Globus pallidus (tissue), 1 donor: ENCODE results near the gene COQ8A.
"Not testable (repeated sequence)": the region's sequence is repeated elsewhere in the genome, so short reads cannot be mapped to it uniquely, and the experiment has no call there.

ENCODE experiments used
- DNase-seq: peaks from one replicate; pipeline ENCODE4 v3.0.0-alpha.2; 2015; ENCODE audit warnings: low spot score

Gene COQ8A

DNA sequence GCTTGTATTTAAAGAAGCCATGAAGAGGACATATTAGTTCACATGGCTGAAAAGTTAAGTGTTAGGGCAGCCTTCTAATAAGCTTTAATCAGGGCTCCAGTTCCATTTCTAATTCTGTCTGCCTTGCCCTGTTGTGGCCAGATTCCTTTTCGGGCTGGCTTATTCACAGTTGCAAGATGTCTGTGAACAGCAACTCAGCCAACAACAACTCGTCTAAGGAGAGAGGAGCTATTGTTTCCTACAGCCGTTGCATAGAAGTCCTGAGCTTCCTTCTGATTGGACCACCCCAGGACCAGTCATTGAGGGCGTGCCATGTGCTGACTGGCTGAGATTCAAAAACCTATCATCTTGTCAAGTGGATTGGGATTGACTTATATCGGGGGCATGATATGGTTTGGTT, 18.6 kb upstream of the COQ8A start:
- no peak for DNase-seq

DNA sequence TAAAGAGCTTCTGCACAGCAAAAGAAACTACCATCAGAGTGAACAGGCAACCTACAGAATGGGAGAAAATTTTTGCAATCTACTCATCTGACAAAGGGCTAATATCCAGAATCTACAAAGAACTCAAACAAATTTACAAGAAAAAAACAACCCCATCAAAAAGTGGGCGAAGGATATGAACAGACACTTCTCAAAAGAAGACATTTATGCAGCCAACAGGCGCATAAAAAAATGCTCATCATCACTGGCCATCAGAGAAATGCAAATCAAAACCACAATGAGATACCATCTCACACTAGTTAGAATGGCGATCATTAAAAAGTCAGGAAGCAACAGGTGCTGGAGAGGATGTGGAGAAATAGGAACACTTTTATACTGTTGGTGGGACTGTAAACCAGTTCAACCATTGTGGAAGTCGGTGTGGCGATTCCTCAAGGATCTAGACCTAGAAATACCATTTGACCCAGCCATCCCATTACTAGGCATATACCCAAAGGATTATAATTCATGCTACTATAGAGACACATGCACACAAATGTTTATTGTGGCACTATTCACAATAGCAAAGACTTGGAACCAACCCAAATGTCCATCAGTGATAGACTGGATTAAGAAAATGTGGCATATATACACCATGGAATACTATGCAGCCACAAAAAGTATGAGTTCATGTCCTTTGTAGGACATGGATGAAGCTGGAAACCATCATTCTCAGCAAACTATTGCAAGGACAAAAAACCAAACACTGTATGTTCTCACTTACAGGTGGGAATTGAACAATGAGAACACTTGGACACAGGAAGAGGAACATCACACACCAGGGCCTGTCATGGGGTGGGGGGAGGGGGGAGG, 10.6 kb upstream of the COQ8A start:
- DNase-seq = not testable (repeated sequence)

DNA sequence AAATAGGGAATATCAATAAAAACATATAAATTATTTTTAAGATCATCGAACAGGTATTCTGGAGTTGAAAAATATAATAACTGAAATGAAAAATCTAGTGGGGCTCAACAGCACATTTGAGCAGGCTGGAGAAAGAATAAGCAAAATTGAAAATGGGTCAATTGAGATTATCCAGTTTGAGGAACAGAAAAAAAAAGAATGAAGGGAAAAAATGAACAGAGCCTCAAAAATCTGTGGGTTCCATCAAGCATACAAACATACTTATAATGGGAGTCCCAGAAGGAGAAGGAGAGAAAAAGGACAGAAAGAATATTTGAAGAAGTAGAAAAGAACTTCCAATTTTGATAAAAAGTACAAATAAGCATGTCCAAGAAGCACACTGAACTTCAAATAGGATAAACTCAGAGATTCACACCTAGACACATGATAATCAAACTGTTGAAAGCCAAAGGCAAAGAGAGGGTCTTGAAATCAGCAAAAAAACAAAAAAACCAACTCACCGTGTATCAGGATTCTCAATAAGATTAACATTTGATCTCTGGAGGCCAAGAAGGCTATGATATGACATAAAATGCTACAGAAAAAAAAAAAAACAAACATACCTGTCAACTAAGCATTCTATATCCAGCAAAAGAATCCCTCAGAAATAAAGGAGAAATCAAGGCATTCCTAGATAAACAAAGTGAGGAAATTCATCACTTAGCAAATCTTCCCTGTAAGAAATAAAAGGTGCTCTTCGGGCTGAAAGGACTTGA, 5.4 kb upstream of the COQ8A start:
- DNase-seq = no peak

DNA sequence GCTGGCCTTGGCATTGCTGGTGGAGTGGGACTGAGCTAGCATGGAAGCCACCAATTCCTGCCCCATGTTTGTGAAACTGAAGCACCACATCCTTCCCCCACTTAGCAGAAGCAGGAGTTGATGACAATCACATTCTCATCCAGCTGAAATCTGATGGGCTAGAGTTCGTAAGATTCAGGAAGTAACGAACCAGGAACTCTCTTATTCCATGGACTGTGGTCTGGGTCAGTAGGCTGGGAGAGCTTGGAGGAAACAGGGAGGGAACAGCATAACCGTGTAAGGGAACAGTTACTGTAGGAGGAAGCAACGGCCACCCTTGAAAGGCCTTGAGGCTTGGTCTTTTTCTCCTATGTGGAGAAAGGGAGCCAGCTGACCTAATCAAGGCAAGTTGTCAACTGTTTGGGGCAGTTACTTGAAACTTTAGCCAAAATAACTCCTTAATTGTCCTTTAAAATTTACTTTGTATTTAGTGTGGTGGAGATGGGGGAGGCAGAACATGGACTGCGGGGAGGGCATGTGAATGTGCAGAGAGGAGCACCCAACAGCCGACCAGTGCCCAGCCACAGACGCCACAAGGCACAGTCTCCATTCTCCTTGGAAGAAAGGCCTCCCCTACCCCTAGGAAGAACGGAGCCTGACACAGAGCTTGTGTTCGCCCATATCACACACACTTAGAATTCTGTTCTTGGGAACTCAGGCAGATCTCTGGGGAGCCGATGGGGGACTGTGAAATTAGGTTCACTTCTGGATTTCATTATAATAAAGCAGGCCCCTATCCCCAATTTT, 2.0 kb upstream of the COQ8A start:
- DNase-seq = no peak

DNA sequence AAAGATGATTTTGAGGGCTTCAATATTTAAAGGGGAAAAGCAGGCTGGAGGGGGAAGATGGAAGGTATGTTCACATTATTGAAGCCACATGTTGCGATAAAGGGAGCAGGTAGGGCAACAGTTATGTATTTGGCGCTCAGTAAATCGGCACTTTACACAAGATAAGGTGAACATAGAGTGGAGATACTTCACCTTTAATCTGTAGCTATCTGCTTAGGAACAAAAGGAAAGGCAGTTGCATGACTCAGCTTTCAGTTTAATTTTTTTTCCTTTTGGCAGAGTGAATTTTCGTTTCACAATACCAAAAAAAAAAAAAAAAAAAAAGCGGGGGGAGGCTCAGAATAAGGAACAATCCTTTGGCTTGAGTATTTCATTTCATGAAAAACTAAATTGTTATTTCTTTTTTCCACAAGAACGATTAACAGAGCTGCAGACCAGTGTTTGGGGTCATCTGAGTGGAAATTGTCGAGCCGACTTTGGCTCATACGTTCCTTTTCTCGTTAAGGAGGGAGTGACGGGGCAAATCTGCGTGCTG, 1.1 kb upstream of the COQ8A start:
- no peak for DNase-seq

DNA sequence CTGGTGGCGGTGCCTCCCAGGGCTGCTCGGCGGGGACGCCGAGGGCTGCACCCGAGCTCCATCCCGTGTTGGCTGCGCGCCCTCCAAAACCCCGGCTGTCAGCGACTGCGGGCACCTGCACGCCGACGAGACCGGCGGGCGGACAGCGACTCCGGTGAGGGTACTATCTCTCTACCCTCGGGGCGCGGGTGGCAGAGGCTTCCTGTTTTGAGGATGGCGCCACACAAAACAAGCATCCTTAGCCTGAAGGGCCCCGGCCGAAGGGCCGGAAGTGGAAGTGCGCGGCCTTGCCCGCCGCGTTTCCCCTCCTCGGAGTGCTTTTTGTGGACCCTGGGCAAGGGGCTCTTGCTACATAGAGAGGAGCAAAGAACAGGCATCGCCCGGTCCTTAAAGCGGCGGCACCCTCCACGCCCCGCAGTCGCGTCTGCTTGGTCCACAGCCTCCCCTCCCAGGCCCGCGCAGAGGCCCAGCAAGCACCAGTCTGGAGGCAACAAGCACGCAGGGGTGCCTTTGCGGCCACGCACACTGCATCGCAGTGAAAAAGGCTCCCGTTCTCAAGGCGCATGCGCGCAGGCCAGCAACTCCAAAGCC, 561 bp upstream of the COQ8A start:
- peak; percentile 69 for DNase-seq

DNA sequence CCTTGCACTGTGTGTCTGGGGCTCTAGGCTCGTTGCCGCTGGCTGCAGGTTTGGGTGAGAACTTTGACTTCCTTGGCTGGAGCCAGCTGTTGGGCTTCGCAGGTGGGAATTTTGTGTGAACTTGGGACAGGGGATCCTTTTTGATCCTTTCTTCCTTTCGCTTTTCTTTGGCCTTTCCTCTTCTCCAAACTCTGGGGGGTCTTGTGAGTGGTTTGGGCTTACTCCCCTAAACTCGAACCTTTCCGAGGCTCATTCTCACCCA, 643 bp downstream of the COQ8A start:
- DNase-seq = no peak

DNA sequence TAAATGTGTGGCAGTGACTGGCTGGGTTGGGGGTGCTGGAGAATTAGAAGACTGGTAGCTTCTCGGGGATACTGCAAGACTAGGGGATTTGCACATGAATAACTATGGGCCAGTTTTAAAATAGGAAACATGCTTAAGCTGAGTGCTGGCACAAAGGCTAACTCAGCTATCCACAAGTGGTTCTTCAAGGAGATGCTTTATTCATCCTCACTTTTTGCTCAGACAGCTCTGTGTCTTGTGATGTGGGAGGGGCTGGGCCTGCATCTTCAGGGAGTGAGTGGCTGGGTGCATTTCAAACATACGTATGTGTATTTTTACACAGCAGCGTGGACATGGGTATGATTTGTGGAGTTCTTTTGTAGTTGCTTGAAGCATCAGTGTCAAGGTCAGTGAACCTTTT, 2.3 kb downstream of the COQ8A start:
- DNase-seq = no peak

DNA sequence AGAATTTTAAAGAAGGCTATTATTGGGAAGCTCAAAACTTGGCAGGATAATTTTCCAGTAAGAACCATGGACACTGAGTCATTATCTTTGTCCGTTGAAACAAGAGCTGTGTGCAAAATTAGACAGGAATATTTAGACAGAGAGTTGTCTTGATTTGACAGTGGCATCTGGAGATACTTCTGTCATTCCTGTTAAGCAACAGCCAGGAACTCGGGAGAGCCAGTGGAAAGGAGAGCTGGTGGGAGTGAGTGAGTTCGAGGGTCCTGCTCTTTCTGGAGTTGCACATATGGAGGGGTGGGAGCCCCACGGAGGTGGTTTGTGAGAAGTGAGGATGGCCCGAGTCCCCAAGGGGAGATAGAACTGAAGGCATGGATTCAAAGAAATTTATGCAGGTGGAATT, 3.1 kb downstream of the COQ8A start:
- DNase-seq = no peak

DNA sequence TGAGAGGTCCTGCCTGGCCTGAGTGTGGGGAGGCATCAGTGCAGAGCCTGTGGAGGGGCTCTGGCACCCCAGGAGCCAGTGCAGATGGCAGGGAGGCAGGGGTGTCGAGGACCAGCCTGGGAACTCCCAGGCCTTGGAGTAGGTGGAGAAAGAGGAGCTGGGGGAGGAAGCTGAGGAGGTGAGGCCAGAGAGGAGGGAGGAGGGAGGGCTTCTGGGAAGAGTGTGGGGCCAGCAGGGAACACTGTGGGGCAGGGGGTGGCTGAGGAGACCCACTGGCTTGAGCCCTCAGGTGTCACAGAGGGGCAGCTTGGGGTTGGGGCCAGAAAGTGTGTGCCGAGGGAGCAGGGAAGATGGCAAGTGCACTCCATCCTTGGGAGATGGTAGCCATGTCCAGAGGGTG, 3.8 kb downstream of the COQ8A start:
- no peak for DNase-seq

DNA sequence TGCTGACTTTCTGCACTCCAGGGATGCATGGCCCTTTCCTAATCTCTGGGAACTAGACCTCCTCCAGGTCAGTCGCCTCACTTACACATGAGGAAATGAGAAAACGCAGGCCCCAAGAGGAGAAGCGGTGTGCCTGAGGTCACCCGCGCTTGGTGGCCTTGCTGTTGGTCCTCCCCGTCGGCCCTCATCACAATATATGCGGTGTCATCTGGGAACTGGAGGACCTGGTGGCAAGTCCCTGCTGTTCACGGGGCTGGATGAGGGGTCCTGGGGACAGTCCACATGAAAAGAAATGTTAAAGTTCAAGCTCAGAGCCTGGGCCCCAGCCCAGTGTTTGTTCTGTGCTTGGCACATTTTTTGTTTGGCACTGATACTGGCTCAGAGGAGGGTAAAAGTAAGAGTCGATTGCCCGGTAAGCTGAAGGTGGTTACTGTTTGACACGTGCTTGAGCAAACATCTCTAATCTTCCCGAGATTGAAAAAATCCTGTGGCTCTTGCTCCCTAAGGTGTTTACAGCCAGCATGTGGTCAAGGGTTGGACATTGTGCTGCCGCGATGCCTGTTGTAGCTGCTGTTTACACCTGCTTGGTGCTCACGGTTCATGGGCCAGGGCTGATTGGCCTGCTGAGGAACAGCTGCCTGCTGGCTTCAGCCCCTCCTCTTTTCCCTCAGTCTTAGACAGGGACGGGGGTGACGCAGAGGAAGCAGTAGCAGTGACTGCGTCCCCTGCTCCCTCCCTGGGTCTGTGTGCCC, 5.2 kb downstream of the COQ8A start:
- no peak for DNase-seq

DNA sequence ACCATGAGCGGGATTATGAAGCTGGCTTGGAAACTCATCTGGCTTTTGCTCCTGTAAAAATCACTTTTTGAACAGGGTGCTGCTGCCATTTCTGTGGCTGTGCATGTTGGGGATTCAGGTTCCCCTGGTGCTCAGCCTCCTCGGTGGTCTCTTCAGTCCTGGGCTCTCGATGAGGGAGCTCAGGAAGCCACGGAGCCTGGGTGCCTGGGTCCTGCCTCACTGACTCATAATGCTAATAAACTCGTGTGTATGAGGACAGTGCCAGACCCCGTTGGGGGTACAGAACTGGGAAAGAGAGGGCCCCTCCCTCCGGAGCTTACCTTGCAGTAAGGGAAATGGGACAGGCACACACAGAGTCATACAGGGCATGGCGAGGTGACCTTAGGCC, 5.8 kb downstream of the COQ8A start:
- DNase-seq = no peak

DNA sequence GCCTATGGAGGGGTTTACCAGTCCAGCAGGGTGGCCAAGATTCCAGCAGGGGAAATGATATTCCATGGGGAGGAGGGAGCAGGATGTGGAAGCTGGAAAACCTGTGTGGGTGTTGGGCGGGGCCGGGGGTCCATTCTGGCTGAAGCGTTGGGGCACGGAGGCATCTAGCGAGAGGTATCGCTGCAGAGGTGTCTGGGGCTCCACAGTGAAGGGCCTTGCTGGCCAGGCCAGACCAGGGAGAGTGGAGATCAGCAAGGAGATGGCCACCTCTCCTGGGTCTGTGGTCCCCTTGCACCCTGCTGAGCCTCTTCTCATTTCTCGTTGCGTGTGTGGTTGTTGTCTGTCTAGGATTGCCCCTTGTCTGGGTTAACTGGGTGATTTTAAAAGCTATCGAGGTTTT, 6.2 kb downstream of the COQ8A start:
- no peak for DNase-seq

DNA sequence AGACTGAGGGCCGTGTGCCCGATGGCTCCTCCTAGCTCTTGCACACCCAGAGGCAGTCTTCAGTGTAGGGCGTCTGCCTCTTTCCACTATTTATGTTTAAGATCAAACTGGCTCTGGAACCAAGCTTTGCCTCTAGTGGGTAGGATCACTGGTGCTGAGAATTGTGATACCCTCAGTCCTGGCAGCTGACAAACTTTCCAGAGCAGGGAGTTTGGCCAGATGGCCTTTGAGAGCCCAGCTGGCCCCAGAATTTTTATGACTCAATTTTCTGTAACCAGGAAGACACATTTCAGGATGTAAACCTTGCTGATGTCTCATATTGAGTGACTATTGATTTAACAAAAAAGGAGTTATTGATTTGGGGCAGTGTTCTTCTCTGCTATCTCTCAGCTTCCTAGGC, 6.7 kb downstream of the COQ8A start:
- no peak for DNase-seq

DNA sequence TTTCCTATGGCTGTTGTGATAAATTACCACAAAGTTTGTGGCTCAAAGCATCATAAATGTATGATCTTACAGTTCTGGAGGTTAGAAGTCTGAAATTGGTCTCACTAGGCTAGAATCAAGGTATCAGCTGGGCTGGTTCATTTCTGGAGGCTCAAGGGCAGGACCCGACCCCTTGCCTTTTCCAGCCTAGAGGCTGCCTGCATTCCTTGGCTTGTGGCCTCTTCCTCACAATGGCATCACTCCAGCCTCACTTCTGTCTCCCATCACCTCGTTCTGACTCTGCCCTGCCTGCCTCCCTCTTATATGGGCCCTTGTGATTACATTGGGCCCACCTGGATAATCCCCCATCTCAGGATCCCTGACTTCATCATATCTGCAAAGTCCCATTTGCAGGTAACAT, 8.0 kb downstream of the COQ8A start:
- no peak for DNase-seq

DNA sequence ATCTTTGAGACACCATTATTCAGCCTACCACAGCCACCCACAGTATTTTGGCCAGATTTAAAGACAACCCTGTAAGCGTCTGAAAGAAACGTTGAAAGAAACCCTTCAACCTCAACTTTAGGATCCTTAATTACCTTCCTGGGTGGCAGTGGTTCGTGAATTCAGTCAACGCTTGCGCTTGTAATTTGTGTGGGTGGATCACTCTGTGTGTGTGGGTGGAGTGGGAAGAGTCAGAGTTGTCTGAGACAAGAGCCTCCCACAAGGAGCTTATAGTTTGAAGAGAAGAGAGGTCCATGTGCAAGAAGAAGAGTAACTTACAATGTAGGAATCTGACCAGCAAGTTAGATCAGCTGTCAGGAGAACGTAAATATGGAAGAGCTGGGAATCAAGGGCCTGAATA, 8.4 kb downstream of the COQ8A start:
- no peak for DNase-seq

DNA sequence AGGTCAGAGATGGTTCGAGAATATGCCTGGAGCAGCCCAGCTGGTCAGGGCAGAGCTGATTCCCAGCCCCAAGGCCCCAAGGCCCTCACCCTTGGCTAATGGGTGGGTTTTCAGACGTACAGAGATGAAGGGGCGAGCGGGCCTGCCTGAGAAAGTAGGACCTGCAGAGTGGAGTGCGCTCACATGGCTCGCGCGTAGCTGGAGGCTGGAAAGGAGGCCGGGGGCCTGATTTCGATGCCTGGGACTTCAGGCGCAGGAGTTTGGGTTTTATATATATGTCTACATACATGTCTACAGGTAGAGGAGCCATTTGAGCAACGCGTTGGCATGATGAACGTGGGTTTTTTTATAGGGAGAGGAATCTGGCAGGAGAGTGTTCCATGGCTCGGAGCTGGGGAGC, 8.9 kb downstream of the COQ8A start:
- no peak for DNase-seq

DNA sequence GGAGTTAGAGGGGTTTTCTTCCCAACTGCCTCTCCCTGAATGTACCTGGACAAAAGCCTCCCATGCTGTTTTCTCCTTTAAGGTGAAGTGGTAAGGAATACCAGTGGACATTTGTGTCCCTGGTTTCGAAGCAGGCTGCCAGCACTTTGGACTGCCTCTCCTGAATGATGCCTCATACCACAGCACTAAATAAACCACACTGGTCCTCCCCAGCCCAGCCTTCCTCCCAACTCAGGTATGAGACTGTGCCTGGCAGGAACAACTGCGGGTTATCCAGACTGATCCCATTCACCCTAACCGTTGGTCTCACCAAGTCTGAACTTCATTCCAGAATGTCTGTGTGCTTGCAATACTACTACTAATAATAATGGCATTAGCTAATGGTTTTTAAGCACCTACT, 9.3 kb downstream of the COQ8A start:
- no peak for DNase-seq

DNA sequence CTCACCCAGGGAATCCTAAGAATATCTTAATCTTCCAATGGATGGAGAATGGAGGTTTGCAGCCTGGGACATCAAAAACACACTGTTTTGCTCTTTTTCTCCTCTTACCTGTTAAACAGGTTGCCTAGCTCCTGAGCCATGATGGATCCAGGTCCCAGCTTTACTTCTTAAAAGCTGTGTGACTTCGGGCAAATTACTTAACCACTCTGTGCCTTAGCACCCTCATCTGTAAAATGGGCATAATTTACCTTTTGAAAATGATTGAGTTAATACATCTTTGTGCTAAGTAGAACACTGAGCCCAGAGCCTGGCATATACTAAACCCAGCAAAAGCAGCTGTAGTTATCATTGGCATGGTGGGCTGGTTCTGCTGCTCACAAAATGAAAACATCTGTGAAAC, 10.2 kb downstream of the COQ8A start:
- no peak for DNase-seq

DNA sequence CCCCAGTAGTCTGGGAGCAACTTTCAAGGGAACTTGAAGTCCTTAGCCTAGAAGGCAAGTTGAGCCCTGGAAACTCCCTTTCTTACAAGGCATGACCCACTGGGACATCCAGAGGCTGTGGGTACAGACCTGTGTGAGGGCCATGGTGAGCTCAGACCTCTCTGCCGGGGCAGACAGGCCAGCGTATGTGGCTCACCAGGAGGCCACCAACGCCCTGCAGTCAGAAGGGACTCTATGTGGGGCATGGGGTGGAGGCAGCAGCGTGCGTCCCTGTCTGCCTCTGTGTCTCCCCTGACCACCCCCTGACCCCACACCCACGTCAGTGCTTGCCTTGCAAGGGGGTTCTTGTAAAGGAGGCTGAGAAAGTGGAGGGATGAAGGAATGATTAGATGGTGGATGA, 10.8 kb downstream of the COQ8A start:
- DNase-seq = no peak

DNA sequence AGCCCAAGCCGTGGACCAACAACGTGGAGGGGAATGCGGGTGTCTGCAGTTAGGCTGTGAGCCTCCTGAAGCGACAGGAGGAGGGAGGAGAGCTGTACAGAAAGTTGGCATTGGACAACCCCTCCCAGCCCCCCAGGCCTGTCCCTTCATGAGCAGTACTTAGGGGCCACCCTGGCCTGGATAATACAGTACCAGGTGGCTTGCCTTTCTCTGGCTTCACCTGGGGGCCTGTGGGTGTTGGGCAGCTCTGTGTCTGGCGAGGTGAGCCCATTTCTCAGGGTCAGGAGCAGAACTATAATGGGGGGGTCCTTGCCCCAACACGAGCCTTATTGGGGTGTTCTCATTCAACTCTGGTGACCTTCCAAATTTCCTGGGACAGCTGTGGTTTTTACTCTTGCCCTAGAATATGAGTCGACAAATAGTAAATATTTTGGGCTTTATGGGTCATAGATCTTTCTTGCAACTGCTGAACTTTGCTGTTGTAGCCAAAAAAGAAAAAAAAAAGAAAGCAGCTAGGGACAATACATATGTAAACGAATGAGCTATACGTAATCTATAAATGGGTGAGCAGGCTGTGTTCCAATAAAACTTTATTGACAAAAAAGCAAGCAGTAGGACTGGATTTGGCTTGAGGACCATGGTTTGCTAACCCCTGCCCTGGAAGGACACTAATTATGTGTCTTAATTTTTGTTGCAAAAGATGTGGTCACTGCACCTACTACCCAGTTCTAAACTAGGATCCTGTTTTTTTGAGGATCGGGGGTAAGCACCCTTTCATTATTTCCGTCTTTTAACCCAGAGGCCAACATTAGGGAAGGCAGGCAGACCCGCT, 11.4 kb downstream of the COQ8A start:
- DNase-seq = no peak
